Measurements from ENCODE around the gene SORL1-AS1.

Gene SORL1-AS1

DNA sequence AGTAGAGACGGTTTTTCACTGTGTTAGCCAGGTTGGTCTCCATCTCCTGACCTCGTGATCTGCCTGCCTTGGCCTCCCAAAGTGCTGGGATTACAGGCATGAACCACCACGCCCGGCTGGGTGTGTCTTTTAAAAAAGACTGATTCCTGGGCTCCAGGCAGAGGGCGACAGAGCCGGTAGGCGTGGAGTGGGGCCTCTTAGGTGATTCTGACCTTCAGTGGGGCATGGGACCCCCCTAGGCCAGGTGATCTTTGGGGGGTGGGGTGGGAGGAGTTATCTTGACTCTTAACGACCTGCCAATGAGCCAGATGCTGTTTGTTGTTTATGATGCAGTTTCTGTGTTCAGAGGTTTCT, 12.9 kb upstream of the SORL1-AS1 start:
- H3K27me3 ChIP-seq, result no peaks in the 10 kb centered on the region
- H3K9me3 ChIP-seq, result no peaks in the 10 kb centered on the region
- no peaks in the 10 kb centered on the region for H3K36me3 ChIP-seq
- H3K4me3 ChIP-seq, result no peak overlapping the region
- H3K4me1 ChIP-seq, result peaks cover 0 to 36% of the 10 kb centered on the region in 2 donors
- TF ChIP-seq CTCF (IDR thresholded peaks at IDR 0.05), result no peak
- DNase-seq (ENCODE audit: low spot score), result no peak
- H3K27ac ChIP-seq, result peak overlapping the region; percentile 39 to 58

DNA sequence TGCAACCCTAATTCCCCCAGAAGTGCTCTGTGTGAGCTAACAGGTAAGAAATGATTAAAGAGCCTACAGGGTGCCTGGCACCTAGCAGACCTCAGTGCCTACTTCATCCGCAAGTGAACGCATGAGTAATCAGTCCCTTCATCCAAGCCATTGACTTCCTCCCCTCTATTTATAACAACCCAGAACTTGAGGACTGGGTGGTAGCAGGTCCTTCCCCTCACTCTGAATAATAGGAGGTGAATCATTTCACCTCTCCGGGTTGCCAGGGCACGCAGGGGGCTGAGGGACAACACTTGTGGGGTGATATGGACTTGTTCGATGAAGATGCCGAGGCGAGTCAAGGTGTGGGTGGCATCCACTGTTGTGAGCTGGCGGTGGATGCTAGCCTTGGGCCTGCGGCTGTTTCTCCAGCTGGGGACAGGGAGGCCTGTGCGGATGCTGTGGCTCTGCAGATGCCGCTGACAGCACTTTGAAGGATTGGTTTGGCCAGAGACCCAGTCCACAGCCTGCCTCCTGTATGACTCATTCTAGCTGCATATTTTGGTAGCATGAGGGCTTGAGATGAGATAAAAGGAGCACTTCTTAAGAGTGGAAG, 11.7 kb upstream of the SORL1-AS1 start:
- no peak overlapping the region for H3K4me3 ChIP-seq
- no peak for TF ChIP-seq CTCF (IDR thresholded peaks at IDR 0.05)
- no peaks in the 10 kb centered on the region for H3K27me3 ChIP-seq
- H3K36me3 ChIP-seq, result no peaks in the 10 kb centered on the region
- H3K27ac ChIP-seq, result peak overlapping the region; percentile 24 to 31
- no peaks in the 10 kb centered on the region for H3K9me3 ChIP-seq
- H3K4me1 ChIP-seq, result peaks cover 0 to 36% of the 10 kb centered on the region in 2 donors
- peak; percentile 73 for DNase-seq (ENCODE audit: low spot score)

GRCh38 chr11:121463689-121464335, 11.0 kb upstream of the SORL1-AS1 start:
- Histone ChIP-seq H3K27ac (peak overlapping the region in 1 of 2 donors; percentile 31), H3K36me3 (no peaks in the 10 kb centered on the region), H3K27me3 (no peaks in the 10 kb centered on the region), H3K4me1 (peaks cover 0 to 36% of the 10 kb centered on the region in 2 donors), H3K4me3 (no peak overlapping the region), H3K9me3 (no peaks in the 10 kb centered on the region)
- no peak for TF ChIP-seq CTCF (IDR thresholded peaks at IDR 0.05)
- no peak for DNase-seq (ENCODE audit: low spot score)

DNA sequence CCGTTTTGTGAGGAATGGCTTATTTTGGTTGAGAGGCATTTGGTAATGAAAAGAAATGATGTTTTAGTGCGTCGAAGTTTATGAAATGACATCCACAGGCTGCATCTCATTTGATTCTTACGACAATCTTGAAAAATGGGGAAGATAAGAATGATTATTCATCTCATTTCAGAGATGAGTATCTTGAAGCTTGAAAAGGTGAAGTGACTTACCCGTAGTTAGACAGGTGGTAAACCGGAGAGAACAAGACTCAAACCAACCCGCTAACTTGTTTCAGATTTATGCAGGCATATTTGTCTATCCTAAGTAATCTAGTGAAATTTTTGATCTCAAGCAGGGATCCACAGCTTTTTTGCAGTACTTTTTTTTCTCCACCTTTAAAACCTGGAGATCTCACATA, 9.1 kb upstream of the SORL1-AS1 start:
- Histone ChIP-seq H3K27me3 (no peaks in the 10 kb centered on the region), H3K27ac (no peak overlapping the region), H3K4me1 (peaks cover 0 to 28% of the 10 kb centered on the region in 2 donors), H3K4me3 (no peak overlapping the region), H3K9me3 (no peaks in the 10 kb centered on the region), H3K36me3 (no peaks in the 10 kb centered on the region)
- no peak for TF ChIP-seq CTCF (IDR thresholded peaks at IDR 0.05)
- DNase-seq (ENCODE audit: low spot score), result no peak

DNA sequence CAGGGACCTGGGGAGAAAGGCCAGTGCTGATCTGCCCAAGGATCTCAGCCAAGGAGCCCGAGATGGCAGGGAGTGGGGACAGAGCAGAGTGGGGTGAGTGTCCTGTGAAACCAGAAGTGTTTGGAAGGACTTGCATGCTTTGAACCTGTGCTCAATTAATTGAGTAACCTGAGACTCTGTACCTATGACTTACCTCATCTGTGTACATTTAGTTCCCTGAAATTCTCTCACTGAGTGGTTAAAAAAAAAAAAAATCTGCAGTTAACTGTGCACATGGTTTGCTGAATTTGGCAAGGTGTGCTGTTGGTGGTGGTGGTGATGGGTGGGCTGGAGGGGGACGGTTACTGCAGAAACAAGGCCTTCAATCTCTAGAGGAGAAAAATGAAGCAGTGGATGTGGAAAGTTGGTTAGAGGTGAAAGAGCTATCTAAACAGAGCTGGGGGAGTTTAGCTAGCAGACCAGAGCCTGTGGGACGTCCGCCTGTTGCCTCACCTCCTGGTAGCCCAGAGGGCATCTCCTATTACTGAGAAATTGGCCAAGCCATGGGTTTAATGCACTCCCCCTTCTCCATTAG, 8.3 kb upstream of the SORL1-AS1 start:
- H3K27ac ChIP-seq, result no peak overlapping the region
- H3K27me3 ChIP-seq, result no peaks in the 10 kb centered on the region
- peaks cover 0 to 20% of the 10 kb centered on the region in 2 donors for H3K4me1 ChIP-seq
- no peaks in the 10 kb centered on the region for H3K36me3 ChIP-seq
- no peak for TF ChIP-seq CTCF (IDR thresholded peaks at IDR 0.05)
- no peaks in the 10 kb centered on the region for H3K9me3 ChIP-seq
- no peak overlapping the region for H3K4me3 ChIP-seq
- DNase-seq (ENCODE audit: low spot score), result no peak

Data from right atrium auricular region (tissue), 2 donors.